ENCODE data around the gene MICA.

- TF ChIP-seq CTCF (IDR thresholded peaks at IDR 0.05): no peak
- no peak for TF ChIP-seq POLR2A (IDR thresholded peaks at IDR 0.05)
Measured at GRCh38 chr6:31383149-31383548, 20.2 kb upstream of the MICA start.
